SU-DHL-6 (cell line): Measurements from ENCODE around the gene KCNK13.

Experiments
- EZH2phosphoT487 ChIP-seq: fragments of 200-600 bp; sonication (generic), shearing (Covaris generic); conservative IDR thresholded peaks from 2 replicates; pipeline ENCODE4 v1.6.1; 2018; ENCODE audit warnings: mild to moderate bottlenecking, antibody characterized with exemption, low read length, moderate library complexity, mixed read lengths
- TF ChIP-seq, protein P1 (sequence below): fragments of 200-600 bp; sonication (generic); IDR thresholded peaks from one replicate; pipeline ENCODE4 v1.5.1; 2017; ENCODE audit warnings: antibody characterized with exemption, mild to moderate bottlenecking, low read length, moderate library complexity; ENCODE audit not compliant: insufficient read depth, poor library complexity, severe bottlenecking

DNA sequence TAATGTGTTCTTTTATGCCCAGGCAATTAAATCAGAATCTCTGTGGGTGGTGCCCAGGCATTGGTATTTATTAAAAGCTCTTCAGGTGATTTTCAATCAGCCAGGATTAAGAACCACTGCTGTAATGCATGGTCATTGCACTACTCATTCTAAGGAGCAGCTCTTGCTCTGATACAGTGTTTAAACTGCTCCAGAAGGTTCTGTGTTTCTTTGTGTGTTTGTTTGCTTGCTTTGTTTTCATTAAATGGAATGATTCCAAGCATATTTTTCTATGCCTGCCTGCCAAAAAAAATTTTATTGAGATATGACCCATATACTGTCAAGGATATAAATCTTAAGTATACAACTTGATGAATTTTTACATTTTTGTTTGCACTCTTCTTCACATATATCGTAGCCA, 54.0 kb downstream of the KCNK13 start:
- TF ChIP-seq, protein P1, sequence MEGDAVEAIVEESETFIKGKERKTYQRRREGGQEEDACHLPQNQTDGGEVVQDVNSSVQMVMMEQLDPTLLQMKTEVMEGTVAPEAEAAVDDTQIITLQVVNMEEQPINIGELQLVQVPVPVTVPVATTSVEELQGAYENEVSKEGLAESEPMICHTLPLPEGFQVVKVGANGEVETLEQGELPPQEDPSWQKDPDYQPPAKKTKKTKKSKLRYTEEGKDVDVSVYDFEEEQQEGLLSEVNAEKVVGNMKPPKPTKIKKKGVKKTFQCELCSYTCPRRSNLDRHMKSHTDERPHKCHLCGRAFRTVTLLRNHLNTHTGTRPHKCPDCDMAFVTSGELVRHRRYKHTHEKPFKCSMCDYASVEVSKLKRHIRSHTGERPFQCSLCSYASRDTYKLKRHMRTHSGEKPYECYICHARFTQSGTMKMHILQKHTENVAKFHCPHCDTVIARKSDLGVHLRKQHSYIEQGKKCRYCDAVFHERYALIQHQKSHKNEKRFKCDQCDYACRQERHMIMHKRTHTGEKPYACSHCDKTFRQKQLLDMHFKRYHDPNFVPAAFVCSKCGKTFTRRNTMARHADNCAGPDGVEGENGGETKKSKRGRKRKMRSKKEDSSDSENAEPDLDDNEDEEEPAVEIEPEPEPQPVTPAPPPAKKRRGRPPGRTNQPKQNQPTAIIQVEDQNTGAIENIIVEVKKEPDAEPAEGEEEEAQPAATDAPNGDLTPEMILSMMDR = no peak
- no peak for TF ChIP-seq EZH2phosphoT487
